DND-41 (cell line): Measurements from ENCODE around the gene CFAP97D2.

Experiments used
- EZH2 ChIP-seq: IDR thresholded peaks from 3 replicates; pipeline ENCODE4 v1.6.1; 2012; ENCODE audit warnings: borderline replicate concordance, low read depth, mild to moderate bottlenecking, moderate library complexity, low read length, inconsistent platforms; ENCODE audit not compliant: severe bottlenecking
- TF ChIP-seq, protein P1 (sequence below): IDR thresholded peaks from 2 replicates; pipeline ENCODE4 v1.5.1; 2012; ENCODE audit warnings: borderline replicate concordance, low read length, moderate library complexity, mild to moderate bottlenecking; ENCODE audit not compliant: poor library complexity, severe bottlenecking; ENCODE audit errors: extremely low read depth

DNA sequence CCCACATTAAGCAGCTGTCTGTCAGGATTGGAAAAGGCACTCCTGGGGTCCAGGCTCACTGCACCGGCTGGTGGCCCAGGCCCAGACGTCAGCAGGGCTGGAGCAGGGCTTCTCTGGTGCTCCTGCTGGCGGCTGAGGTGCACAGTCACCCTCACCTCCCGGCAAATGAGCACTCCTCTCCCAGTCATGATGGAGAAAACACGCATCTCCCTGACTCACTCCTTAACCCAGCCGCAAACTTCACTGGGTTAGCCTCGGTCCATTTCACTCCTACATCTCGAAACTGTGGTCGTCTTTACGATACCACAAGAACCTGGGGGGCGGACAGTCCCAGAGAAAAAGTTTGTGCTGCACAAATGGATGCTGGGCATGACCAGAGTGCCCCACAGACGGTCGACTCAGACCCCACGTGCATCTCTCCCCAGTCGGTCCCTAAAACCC lies 43.3 kb upstream of the CFAP97D2 start:
- TF ChIP-seq, protein P1, sequence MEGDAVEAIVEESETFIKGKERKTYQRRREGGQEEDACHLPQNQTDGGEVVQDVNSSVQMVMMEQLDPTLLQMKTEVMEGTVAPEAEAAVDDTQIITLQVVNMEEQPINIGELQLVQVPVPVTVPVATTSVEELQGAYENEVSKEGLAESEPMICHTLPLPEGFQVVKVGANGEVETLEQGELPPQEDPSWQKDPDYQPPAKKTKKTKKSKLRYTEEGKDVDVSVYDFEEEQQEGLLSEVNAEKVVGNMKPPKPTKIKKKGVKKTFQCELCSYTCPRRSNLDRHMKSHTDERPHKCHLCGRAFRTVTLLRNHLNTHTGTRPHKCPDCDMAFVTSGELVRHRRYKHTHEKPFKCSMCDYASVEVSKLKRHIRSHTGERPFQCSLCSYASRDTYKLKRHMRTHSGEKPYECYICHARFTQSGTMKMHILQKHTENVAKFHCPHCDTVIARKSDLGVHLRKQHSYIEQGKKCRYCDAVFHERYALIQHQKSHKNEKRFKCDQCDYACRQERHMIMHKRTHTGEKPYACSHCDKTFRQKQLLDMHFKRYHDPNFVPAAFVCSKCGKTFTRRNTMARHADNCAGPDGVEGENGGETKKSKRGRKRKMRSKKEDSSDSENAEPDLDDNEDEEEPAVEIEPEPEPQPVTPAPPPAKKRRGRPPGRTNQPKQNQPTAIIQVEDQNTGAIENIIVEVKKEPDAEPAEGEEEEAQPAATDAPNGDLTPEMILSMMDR, result no peak
- TF ChIP-seq EZH2, result no peak
